ENCODE measurements around the gene ZNF232.
"Not testable (repeated sequence)": the region's sequence is repeated elsewhere in the genome, so short reads cannot be mapped to it uniquely, and the experiment has no call there.

The ZNF232 gene

DNA sequence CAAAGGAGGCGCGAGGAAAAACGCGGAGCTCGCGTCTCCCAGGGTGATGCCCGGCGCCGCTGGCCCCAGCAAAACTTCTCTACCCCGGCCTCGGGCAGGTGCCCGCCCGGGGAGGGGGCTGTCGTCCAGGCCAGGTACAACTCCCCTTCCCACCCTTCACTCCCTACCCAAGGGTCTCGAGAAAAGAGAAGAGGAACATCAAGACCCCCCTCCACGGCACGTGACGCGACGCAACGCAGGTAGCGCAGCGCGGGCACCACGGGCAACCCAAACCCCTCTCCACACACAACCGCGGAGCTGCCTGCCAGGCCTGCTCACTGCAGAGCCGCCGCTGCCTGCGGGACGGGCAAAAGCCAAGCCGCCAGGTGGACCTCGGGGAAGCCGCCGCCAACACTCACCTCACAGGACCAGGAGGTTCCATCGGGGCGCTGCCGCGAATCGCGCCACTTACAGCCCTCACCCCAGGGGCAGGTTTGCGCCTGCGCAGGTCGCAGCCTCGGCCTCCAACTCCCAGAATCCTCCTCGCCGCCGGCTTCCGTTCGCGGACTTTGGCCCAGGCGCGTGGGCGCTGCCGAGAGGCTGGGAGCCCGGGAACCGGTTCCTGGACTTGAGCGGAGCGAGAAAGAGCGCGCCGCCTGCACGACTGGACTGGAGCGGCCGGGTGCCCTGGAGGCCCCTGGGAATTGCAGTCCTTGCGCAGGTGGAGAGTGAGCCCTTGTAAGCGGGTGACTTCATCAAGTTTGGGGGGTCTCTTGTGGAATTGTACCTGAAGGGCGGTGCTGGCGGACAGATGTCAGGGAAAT is at the start of gene ZNF232:
ZNF232 (minus strand) TSS at position 477 of the 803 bp plus-strand sequence; CDS start at position 421, 56 bp downstream.
- DNase-seq = peak; percentile 58

DNA sequence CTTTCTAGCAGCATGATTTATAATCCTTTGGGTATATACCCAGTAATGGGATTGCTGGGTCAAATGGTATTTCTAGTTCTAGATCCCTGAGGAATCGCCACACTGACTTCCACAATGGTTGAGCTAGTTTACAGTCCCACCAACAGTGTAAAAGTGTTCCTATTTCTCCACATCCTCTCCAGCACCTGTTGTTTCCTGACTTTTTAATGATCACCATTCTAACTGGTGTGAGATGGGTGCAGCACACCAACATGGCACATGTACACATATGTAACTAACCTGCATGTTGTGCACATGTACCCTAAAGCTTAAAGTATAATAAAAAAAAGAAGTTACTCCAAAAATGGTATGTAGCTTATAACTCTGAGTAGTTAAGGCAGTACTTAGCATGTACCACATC is 49.0 kb upstream of the ZNF232 start:
- not testable (repeated sequence) for DNase-seq

DNA sequence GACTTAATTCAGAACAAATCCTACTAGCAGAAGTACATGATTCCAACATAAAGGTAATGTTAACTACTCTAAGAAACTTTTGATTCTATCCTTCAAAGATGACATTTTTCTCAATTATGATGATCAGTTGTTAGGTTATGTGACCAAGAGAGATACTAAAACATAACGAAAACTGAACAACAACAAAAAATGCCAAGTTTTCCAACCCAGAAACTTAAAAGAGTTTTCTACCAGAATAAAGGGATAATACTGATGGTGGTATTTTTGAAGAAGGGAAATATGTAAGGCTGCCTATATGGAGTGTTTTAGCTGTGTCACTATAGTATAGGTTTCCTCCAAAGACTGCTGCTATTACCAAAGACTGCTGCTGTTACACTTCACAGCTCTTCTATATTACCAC is 34.4 kb upstream of the ZNF232 start:
- DNase-seq = not testable (repeated sequence)

DNA sequence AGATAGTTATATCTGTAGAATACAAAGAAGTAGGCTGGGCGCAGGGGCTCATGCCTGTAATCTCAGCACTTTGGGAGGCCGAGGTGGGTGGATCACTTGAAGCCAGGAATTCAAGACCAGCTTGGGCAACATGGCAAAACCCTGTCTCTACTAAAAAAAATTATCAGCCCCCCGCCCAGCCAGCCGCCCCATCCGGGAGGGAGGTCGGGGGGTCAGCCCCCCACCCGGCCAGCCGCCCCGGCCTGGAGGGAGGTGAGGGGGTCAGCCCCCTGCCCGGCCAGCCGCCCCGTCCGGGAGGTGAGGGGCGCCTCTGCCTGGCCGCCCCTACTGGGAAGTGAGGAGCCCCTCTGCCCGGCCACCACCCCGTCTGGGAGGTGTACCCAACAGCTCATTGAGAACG is 31.2 kb upstream of the ZNF232 start:
- not testable (repeated sequence) for DNase-seq

DNA sequence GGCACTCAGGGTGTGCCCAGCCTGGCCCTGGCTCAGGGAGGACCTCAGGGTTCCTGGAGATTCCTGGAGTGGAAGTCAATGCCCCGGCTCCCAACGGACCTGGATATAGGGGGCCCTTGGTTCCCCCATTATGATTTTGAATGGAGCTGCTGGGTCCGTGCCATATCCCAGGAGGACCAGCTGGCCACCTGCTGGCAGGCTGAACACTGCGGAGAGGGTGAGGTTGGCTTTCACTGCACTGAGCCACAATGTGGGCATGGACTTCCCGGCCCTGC is 27.7 kb upstream of the ZNF232 start:
- no peak for DNase-seq

DNA sequence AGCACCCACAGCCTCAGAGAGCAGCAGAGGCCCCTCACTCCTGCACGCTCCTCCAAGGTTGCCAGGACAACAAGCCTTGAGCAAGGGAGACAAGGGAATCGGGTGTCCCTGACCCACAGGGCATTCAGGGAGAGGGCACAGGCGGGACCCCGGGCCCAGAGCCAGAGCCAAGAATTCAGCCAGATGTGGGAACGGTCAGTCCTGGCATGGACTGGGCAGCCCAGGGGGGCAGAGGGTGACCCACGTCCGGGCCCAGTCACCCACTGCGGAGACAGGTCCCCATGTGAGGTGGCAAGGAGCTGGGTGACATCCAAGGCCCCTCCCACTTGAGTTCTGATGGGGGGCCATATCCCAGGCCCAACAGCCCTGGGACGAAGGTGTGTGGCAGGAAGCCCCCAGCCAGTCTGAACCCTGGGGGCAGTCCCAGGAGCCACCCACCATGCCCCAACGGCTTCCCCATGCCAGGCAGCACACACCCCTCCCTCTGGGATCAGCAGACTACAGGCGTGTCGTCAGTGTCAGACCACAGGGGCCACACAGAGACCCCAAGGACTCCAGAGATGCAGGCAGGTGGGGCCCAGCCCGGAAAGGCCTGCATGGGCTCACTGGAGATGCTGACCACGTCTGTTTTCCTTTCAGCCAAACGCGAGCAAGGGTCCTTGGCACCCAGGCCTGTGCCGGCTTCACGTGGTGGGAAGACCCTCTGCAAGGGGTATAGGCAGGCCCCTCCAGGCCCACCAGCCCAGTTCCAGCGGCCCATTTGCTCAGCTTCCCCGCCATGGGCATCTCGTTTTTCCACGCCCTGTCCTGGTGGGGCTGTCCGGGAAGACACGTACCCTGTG is 27.2 kb upstream of the ZNF232 start:
- DNase-seq = no peak

DNA sequence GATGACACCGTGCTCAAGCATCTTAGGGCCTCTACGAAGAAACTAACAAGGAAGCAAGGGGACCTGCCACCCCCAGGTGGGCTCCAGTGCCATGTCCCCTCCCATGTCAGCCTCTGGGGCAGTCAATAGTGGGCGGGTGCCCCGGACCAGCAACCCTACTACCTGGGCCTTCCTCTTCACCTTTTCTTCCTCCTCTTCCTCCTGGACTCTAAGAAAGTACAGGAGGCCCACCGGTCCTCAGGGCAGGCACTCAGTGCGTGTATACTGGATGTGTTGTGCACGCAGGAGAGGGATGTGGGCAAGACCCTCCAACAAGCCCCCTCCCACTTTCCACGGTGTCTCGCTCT is 26.5 kb upstream of the ZNF232 start:
- DNase-seq = not testable (repeated sequence)

DNA sequence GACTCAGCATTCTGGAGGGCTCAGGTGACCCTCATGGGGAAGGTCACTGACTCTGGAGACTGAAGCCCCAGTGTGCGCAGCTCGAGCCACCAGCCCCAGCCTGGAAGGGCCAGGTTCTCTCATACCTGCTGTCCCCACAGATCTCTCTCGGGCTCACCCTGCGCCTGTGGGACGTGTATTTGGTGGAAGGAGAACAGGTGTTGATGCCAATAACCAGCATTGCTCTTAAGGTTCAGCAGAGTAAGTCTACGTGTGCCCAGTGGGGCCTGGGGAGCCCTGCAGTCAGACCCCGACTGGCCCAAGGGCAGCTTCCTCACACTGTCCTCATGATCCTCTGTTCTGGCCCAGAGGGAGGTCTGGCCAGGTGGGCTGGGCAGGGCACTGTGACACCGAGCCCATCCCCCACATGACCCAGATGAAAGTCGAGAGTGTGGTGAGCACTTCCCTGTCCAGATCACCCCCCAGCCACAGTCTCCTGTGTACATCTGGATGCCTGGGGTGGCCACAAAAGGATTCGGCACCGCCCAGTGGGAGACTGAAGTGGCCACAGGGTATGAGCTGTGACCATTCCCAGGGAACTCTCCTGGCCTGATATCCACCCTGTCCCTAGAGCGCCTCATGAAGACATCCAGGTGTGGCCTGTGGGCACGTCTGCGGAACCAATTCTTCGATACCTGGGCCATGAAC is 26.0 kb upstream of the ZNF232 start:
- not testable (repeated sequence) for DNase-seq

DNA sequence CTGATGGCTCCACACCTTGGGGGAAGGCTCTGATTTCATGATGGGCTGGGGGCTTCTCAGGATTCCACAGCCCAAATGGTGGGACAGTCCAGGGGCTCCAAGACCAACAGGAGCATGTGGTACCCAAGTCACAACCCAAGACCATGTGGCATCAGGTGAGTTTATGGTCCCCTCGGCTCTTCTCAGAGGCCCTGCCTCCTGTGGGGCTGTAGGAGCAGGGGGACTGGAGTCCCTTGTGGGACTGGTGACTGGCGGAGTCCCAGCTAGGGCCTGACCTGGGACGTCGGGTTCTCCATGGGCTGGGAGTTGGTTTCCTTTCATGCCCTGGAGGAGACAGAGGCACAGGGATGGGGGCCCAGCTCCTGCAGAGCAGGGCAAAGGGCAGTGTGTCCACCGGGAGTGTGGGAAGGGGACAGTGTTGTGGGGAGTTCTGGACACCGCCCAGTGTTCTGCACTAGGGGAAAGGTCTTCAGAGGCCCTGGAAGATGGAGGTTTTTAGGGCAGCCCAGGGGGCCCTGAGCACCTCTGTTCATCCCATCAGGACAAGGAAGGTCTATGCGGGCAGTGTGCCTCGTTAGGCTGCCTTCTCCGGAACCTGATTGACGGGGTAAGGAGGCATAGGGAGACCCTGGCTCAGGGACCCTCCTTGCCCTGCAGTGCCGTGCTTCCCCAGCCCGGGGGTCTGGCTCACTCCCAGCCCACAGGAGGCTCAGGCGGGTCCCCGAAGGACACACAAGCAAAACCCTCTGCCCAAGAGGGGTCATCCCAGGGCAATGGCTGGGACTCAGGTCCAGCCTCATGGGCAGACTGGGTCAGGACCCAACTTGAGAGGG is 25.1 kb upstream of the ZNF232 start:
- not testable (repeated sequence) for DNase-seq

DNA sequence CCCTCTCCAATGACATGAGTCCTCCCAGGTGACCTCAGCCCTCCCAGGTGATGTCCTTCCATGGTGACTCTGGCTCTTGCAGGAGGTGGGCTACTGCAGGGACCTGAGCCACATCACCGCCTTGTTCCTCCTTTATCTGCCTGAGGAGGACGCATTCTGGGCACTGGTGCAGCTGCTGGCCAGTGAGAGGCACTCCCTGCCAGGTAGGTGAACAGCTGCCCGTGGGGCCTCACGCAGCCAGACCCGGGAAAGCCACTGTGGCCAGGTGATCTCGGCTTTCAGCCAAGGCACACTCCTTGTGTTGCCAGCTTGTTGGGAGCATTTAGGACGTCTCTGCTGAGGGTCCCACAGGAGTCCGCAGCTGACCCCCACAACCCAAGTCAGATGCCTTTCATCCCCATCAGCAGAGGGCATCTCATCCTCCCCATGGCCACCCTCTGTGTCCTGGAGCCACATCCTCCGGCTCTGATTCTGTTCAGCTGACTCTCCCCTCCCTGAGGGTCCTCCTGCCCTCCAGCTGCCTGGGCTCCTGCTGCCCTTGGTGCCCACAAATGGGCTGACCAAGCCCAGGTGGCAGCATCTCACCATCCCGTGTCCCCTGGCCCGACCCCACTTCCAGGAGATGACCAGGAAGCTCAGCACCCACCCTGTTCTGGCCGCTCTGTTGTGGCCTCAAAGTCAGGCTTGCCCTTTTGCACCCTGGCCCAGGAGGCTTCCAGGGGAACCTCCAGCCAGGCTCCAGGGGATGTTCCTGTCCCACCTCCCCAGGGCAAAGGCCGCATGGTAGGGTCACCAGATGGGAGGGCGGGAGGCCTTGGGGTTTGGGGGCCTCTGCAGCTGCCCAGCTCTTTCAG is 24.3 kb upstream of the ZNF232 start:
- no peak for DNase-seq

DNA sequence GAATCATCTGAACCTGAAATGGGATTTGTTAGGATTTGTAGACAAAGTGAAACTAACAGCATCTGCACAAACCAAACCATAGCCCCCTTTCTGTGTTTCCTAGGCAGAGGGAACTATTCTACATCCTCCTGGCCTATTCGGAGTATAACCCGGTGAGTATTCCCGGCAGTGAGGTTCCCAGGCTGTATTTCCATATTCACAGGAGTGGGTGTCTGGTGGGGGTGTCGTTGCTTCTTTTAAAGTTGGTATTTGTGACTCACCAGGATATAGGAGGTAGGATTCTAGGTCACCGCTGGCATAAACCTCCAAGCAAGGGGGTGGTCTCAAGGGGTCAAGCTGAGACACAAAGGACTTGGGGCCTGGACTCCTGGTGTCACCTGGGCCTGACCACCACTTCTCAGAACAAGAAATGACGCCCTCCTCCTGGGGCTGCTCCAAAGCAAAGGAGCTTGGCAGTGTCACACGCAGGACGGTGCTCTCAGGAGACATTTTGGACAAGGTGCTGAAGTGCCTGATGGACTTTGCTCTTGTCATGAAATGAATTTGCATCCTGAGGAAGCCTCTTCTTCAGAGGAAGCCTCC is 23.5 kb upstream of the ZNF232 start:
- DNase-seq = not testable (repeated sequence)

DNA sequence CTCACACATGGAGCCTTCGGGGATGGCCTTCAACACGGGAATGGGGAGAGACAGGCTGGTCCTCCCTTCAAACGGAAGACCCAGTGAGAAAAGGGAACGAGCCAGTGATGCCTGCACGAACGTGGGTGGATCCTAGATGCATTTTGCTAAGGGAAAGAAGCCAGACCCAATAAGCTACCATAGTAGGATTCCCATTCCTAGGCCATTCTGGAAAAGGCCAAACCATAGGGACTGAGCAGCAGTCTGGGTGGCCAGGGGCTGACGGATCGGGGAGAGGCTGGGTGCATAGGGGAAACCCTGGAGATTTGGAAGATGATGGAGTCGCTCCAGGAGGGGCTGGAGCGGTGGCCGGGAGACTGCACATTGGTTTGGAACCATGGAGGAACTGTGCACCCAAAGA is 22.9 kb upstream of the ZNF232 start:
- not testable (repeated sequence) for DNase-seq

DNA sequence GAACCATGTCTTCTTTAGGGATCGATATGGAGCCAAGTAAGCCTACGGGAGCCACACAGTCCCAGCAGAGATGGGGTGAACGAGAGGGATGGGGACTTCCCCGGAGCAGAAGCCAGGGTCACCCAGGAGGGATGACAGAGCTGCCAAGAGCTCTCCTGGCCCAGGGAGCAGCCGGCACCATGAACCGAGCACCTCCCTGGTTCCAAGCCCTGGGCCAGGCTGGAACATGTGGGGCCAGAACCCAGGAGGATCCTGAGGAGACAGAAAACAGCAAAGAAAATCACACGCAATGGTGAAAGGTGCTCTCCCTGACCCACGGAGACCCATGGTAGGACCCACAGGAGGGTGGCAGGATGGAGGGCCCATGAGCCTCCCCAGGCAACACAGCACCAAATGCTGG is 22.3 kb upstream of the ZNF232 start:
- DNase-seq = not testable (repeated sequence)

DNA sequence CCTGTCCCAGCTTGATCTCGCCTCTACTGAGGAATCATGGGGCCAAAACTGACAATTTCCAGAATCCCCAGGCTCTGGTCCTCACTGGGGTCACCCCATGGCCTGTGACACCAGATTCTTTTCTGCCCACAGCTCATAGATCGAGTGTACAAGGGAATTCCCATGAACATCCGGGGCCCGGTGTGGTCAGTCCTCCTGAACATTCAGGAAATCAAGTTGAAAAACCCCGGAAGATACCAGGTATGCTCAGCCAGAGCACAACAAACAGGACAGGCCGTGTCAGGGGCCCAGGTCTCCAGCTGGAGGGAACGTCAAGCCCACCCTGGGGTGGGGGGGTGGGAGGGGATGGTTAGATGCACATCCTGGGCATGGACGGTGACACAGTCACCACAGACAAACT is 21.6 kb upstream of the ZNF232 start:
- DNase-seq = no peak

DNA sequence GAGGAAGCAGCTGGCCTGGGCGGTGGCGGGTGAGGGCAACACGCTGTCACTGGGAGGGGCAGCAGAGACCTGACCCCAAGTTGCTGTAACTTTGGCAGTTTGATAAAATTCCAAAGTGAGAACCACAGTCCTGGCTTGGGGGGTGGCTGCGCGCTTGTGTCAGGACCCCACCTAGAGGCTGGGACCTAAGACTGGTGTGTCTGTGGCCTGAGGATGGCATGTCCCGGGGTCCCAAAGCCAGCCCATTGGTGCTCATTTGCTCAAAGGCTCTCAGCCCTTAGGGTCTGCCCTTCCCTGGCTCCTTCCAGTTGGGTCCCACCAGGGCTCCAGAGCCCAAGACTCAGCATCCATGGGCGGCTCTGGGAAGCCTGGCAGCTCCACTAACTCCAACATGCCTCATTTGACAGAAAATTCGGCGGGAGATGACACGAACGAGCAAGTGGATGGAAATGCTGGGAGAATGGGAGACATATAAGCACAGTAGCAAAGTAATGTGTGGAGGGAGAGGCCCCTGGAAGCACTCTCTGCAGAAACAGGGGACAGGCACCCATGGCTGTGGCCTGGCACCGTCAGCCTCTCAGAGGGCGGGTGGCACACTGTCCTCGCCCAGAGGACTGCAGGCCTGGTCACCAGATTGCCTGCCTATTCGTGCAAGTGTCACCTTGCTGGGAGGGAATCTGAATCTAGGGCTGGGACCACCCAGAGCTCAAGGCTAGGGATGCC is 21.0 kb upstream of the ZNF232 start:
- DNase-seq = not testable (repeated sequence)

DNA sequence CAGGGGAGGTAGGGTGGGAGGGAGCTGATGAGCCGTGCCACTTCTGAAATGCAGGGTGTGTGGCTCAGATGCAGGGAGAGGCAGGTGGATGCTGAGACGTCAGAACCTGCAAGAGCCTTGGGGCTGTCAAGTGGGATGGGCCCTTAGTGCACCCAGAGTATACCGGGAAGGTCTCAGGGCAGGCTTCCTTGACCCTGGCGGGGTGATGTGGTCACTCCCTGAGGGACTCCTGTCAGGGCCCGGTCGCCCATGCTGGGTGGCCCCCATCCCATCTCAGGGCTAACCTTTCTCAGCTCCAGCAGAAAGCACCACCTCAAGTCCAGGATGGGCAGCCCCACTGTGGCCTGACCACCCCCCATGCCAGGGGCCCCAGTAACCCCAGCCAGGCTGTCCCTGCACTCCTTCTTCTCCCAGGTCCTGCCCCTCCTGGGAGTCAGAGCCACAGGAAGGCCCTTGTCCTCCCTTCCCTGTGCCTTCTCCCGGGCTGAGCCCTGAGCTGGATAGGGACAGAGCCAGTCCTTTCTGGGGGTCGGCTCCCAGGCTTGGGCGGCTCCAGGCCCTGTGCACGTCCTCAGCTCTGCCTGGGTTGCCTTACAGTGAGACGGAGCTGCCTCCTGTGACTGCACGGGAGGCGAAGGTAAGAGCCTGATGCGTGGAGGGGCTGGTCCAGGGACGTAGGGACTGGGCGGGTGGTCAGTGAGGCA is 20.3 kb upstream of the ZNF232 start:
- not testable (repeated sequence) for DNase-seq

DNA sequence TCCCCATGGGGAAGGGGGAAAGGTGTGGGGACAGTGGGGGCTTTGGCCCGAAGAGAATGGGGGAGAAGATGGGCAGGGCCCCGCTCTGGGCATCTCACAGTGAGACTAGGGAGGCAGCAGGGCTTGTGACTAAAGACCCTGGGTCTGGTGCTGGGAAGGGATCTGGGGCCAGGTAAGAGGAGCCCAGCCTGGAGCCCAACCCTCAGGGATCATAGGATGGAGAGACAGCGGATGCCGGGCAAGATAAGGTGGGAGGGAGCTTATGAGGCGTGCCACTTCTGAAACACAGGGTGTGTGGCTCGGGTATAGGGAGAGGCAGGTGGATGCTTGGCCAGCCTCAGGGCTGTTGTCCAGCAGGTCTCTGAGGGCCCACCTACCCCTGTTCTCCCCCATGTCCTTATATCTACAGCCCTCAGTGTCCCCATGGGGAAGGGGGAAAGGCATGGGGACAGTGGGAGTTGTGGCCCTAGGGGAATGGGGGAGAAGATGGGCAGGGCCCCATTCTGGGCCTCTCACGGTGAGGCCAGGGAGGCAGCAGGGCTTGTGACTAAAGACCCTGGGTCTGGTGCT is 19.6 kb upstream of the ZNF232 start:
- DNase-seq = no peak

DNA sequence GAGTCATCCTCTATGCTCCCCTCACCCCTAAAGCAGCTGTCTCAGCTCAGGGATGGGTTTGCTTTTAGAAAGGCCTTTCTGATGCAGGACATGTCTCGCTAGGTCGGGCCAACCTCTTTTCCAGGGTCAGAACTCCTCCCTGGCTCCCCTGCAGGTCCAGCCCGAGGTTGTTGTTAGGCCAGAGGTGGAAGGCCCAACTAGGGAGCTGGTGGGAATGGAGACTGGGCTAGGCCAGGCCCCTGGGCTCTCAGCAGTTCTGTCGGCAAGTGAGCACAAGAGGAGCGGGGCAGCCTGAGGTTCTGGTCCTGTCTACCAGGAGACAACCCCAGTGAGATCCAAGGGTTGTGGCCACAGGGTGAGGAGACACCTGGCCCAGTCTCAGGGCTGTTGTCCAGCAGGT is 19.0 kb upstream of the ZNF232 start:
- DNase-seq = not testable (repeated sequence)

DNA sequence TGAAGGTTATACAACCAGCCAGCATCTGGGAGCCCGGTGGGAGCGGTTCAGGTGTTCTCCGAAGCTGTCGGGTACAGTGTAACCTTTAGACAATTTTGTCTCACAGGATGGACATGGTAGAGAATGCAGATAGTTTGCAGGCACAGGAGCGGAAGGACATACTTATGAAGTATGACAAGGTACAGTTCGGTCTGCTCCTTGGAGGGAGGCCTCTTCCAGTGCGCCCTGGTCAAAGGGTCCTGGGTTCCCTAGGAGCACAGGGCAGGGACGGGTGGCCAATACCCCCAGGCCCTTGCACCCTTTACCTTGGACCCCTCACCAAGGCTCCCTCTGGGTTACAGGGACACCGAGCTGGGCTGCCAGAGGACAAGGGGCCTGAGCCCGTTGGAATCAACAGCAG is 18.6 kb upstream of the ZNF232 start:
- DNase-seq = not testable (repeated sequence)

DNA sequence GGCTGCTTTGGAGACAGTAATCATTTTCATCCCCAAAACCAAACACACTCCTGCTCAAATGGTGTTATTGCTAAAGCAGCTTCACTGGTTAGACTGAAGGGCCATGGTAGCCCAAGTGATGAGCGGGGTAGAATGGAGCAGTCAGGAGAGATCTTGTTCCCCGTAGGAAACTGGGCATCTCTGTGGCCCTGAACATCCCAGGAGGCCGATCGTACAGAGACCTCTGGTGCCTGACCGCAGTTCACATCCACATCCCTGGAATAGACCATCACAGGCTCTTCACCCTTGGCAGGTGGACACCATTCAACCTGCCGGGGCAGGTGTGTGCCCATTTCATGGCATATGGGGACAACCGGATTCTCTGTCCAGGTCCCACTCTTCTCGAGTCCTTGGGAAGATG is 18.1 kb upstream of the ZNF232 start:
- DNase-seq = not testable (repeated sequence)
